Motor neuron (in vitro differentiated cells): ENCODE measurements around the gene CDX2. TPM values are rescaled to one million over a fixed set of nuclear protein-coding genes. Genes with fewer than 3 reads are reported as not detected.

Experiments
- ATAC-seq, 8 experiments: fragments of 200-7000 bp; cut with Tn5 transposase; replicated peaks in 6 of 8; 2 replicates each; pipeline ENCODE4 v1.8.0; 2021; ENCODE audit warnings: mild to moderate bottlenecking in 8 of 8, moderate library complexity in 8 of 8
- H3K27ac ChIP-seq, 2 donors: fragments of 250-450 bp; sonication (Bioruptor Pico); 2 replicates each; pipeline ENCODE4 v1.9.0; 2021; ENCODE audit warnings: antibody characterized with exemption in 2 of 2, mild to moderate bottlenecking in 2 of 2, moderate library complexity in 1 of 2
- H3K4me1 ChIP-seq, 2 donors: fragments of 250-450 bp; sonication (Bioruptor Pico); replicated peaks in 1 of 2; 2 replicates each; pipeline ENCODE4 v1.6.1; 2021; ENCODE audit warnings: antibody characterized with exemption in 2 of 2, mild to moderate bottlenecking in 2 of 2, moderate library complexity in 1 of 2
- H3K4me3 ChIP-seq, 5 donors: fragments of 250-450 bp; sonication (Bioruptor Pico); 2 replicates each; pipeline ENCODE4 v1.9.0; 2021; ENCODE audit warnings: antibody characterized with exemption in 5 of 5, mild to moderate bottlenecking in 5 of 5, moderate library complexity in 4 of 5
- WGBS, 10 experiments: fragments of 450-650 bp; shearing (Covaris generic); methylation state at CpG; one replicate each; pipeline ENCODE4 v1.0.0; 2022; 5-methylcytosine and 5-hydroxymethylcytosine counted together
- in situ Hi-C, 9 experiments: fragments of 400-800 bp; cut with MboI; loops; one replicate each; pipeline ENCODE4 v1.15.0; 2021; ENCODE audit warnings: low sequenced_read_pairs in 9 of 9, low pct_unique_long_range_greater_than_20kb in 2 of 9; ENCODE audit not compliant: unreplicated experiment in 9 of 9
- total RNA-seq, 8 experiments: library from RNA; unstranded; fragments of 300-600 nt; gene quantifications; 2 replicates each; pipeline versions ENCODE4 v1.2.3 to v1.2.4, GENCODE V29; 2022

The CDX2 gene
- total RNA-seq, 8 experiments from 2014 or later: 0.05 to 0.38 (median 0.17) TPM; not detected in 2

DNA sequence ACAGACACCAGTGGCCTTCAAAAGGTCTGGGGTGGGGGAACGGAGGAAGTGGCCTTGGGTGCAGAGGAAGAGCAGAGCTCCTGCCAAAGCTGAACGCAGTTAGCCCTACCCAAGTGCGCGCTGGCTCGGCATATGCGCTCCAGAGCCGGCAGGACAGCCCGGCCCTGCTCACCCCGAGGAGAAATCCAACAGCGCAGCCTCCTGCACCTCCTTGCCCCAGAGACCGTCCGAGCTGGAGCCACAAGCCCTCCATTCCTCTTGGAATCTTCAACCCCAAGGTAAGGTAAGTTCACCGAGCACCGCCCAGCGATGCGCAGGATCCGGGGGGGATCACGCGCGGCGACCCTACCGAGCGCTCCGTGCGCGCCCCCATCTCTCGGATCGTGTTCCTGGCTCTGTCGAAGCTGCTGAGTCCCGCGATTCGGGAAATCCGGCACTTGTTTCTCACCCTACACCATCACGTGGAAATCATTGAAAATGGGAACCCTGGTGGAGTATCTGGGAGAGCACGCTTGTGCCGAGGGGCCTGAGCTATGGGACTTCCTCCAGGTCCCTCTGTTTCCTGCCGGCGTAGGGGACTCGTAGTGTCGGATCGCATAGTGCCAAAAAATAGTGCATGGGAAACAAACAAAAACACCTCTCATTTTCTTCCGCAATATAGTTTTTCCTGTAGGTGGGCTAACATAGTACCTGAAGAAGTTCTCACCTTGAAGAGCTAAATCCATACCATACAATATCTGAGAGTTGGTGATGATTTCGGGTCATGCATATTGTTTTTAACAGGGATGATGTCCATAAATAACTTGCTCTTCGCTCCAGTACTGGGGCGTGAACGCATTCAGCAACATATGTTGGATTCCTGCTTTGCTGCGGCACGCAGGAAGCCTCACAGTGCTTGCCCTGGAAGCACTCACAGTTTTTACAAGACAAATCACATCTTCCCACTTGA, 40.0 kb downstream of the CDX2 start:
- in situ Hi-C loops: no loop called here
- WGBS, 10 experiments: 0 to 24% (median 0%) methylated on average over 1 to 32 of the region's 48 CpGs; no CpG with 5 or more reads in 1 of the 10 experiments
- no peak overlapping the region for H3K27ac ChIP-seq
- peaks cover 0 to under 1% of the 10 kb centered on the region in 2 donors for H3K4me1 ChIP-seq
- no peak overlapping the region for H3K4me3 ChIP-seq
- ATAC-seq: peak in 1 of 8 experiments; percentile 22

DNA sequence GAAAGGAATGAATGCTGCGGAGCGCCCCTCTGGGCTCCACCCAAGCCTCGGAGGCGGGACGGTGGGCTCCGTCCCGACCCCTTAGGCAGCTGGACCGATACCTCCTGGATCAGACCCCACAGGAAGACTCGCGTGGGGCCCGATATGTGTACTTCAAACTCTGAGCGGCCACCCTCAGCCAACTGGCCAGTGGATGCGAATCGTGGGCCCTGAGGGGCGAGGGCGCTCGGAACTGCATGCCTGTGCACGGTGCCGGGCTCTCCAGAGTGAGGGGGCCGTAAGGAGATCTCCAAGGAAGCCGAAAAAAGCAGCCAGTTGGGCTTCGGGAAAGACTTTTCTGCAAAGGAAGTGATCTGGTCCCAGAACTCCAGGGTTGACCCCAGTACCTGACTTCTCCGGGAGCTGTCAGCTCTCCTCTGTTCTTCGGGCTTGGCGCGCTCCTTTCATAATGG, 40.7 kb downstream of the CDX2 start:
- H3K4me3 ChIP-seq: no peak overlapping the region
- 0 to 40% (median 2%) methylated on average over 1 to 14 of the region's 26 CpGs; no CpG with 5 or more reads in 1 of the 10 experiments for WGBS, 10 experiments
- peaks cover 0 to 4% of the 10 kb centered on the region in 2 donors for H3K4me1 ChIP-seq
- ATAC-seq: no peak
- in situ Hi-C loops: no loop called here
- H3K27ac ChIP-seq: no peak overlapping the region

DNA sequence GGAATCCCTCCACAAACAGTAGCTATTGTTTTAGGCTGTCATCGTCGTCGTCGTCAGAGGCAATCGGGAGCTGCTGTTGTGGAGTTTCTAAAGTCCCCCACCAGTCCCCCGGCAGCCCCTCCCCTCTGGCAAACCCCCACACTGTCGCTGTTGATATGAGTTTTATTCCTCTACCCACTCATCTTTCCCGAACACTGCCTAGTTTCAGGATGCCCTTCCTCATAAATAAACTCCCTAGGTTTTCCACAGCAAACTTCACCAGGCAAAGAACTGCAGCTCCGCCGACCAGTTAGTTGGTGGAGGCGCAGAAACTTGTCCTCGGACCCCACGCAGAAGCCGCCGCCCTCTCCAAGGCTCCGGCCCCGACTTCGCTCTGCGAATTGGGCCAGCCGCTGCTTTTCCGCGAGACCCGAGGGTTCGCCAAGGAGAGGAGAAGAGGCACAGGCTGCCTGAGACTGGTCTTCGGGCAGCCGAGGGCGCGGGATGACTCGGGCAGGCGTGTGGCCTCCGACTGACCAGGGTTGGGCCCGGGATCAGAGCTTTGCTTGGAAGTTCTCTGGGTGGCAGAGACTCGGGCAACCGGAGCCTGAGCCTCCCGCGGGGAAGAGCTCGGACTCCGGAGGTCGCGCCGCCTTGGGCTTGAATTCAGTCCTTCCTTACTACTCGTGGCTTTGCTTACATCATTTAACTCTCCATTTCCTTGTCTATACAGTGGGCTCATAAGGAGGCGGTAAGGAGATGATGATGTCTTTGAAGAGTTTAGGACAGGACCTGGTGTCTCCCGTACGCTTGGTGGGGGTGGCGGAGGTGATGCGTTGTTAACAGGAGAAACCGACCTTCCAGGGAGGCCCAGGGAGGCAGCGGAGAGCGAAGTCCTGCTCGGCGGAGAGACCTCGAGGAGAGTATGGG, 41.4 kb downstream of the CDX2 start:
- 0 to 10% (median 3%) methylated on average over 4 to 26 of the region's 53 CpGs; no CpG with 5 or more reads in 3 of the 10 experiments for WGBS, 10 experiments
- ATAC-seq: no peak
- in situ Hi-C loops: no loop called here
- Histone ChIP-seq H3K4me3 (no peak overlapping the region), H3K4me1 (peaks cover 0 to 4% of the 10 kb centered on the region in 2 donors), H3K27ac (no peak overlapping the region)

DNA sequence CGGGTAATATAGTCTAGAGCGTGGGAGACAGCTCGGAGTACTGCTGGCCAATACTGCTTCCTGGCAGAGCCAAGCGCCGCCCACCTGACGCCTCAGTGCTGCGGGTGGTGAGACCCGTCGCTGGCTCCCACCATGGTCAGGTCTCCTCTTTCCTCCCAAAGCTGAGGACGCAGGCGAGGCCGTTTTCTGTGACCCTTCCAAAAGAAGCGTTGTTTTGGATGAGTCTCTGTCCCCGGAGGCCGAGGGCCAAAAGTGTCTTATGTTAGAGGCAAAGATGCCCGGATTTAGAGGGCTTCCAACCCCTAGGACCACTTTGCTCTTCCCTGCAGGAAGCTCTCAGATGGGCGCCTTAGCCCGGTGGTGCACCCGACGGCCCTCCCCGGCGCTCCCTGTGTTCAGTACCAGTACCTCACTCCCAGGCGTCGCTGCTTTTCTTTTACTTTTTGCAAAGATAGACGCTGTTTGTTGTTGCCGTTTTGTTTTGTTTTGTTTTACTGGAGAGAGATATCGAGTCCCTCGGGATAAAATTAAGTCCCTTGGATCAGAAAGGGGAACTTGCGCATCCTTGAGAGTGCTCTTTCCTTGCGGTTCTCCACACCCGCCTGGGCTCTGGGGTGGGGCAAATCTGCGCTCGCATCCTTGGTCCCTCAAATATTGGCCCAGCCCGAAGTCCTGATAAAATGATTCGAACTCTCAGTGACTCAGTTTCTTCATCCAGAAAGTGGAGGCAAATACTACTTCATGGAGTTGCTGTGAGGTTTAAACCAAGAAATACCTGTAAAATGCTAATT, 42.3 kb downstream of the CDX2 start:
- Histone ChIP-seq H3K4me3 (no peak overlapping the region), H3K4me1 (peaks cover 0 to 4% of the 10 kb centered on the region in 2 donors), H3K27ac (no peak overlapping the region)
- WGBS, 10 experiments: 0 to 5% (median 2%) methylated on average over 2 to 25 of the region's 35 CpGs; no CpG with 5 or more reads in 3 of the 10 experiments
- in situ Hi-C loops: no loop called here
- ATAC-seq: peak in 1 of 8 experiments; percentile 24

DNA sequence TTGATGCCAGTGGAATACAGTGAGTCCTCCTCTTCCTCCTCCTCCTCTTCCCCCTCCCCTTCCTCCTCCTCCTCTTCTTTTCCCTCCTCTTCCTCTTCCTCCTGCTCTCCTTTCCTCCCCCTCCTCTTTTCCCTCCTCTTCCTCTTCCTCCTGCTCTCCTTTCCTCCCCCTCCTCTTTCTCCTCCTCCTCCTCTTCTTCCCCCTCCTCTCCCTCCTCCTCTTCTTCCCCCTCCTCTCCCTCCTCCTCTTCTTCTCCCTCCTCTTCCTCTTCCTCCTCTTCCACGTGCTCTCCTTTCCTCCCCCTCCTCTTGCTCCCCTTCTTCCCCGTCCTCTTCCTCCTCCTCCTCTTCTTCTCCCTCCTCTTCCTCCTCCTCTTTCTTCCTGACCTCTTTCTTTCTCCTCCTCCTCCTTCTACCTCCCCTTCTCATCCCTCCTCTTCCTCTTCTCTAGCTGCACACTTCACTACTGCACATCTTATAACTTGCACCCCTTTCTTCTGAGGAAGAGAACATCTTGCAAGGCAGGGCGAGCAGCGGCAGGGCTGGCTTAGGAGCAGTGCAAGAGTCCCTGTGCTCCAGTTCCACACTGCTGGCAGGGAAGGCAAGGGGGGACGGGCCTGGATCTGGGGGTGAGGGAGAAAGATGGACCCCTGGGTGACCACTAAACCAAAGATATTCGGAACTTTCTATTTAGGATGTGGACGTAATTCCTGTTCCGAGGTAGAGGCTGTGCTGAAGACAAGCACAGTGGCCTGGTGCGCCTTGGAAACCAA, 43.7 kb downstream of the CDX2 start:
- H3K4me1 ChIP-seq: peaks cover 0 to 11% of the 10 kb centered on the region in 2 donors
- in situ Hi-C loops: no loop called here
- H3K4me3 ChIP-seq: no peak overlapping the region
- ATAC-seq: no peak
- no peak overlapping the region for H3K27ac ChIP-seq
- 0 to 37% (median 13%) methylated on average over 2 to 6 of the region's 9 CpGs; no CpG with 5 or more reads in 2 of the 10 experiments for WGBS, 10 experiments

DNA sequence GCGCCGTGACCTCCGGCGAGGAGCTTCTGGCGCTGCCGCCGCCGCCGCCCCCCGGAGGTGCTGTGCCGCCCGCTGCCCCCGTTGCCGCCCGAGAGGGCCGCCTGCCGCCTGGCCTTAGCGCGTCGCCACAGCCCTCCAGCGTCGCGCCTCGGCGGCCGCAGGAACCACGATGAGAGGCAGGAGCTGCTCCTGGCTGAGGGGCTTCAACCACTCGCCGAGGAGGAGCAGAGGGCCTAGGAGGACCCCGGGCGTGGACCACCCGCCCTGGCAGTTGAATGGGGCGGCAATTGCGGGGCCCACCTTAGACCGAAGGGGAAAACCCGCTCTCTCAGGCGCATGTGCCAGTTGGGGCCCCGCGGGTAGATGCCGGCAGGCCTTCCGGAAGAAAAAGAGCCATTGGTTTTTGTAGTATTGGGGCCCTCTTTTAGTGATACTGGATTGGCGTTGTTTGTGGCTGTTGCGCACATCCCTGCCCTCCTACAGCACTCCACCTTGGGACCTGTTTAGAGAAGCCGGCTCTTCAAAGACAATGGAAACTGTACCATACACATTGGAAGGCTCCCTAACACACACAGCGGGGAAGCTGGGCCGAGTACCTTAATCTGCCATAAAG, 44.5 kb downstream of the CDX2 start:
- no peak overlapping the region for H3K4me3 ChIP-seq
- ATAC-seq: no peak
- in situ Hi-C loops: no loop called here
- 0 to 15% (median 0%) methylated on average over 1 to 7 of the region's 46 CpGs; no CpG with 5 or more reads in 4 of the 10 experiments for WGBS, 10 experiments
- peaks cover 0 to 13% of the 10 kb centered on the region in 2 donors for H3K4me1 ChIP-seq
- no peak overlapping the region for H3K27ac ChIP-seq

DNA sequence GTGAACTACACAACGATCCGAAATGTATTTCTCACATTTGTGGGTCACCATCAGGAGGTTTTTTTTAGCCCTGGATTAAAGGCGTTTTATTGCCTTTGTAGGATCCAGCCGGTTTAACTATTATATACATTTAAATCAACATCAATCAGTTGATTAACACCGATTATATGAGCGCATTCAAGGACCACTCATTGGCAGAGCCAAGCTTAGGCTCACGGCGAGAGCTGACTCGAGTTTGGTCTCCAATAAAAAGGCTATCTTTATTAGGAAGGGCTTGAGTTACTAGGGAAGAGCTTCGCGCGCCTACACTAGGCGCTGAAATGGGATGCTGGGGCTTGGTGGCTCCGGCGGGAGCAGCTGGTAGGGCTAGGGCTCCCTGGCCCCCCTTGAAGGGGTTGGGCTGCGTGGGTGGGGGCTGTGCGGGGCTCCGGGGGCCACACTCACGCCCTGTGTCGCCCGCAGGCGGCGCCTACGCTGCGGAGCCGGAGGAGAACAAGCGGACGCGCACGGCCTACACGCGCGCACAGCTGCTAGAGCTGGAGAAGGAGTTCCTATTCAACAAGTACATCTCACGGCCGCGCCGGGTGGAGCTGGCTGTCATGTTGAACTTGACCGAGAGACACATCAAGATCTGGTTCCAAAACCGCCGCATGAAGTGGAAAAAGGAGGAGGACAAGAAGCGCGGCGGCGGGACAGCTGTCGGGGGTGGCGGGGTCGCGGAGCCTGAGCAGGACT, 45.2 kb downstream of the CDX2 start:
- 0 to 20% (median 5%) methylated on average over 1 to 15 of the region's 48 CpGs for WGBS, 10 experiments
- in situ Hi-C loops: no loop called here
- no peak overlapping the region for H3K27ac ChIP-seq
- H3K4me3 ChIP-seq: no peak overlapping the region
- ATAC-seq: no peak
- H3K4me1 ChIP-seq: peaks cover 0 to 13% of the 10 kb centered on the region in 2 donors

DNA sequence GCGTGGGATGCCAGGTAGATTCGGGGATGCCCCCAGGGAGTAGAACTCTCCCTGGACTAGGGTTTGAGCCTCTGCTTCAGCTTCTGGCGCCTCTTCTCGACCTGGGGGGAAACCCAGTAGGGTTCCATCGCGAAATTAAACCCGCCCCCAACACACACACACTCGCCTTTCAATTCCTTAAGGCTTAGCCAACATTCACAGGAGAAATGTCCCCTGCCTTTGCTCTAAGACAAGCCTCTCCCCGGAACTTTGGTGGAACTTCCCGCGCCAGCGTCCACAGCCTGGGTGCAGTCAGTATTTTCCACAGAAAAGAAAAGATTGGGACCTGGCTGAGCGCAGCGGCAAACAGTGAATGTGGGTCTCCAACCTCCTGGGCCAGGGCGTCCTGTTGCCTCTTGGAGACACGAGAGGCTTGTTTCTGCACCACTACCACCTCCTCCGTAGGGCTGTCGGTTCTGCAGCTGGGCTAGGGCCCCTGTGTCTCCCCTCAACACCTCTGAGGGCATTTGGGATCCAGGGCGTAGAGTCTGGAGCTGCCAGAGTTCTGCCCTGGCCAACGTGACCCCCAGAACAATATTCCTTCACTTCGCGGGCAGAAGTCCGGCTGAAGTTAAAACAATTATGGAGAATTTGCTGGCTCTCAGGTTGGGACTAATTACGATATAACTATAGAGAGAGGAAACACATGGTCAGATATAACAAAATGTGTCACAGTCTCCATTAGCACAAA, 46.1 kb downstream of the CDX2 start:
- Histone ChIP-seq H3K4me3 (no peak overlapping the region), H3K27ac (no peak overlapping the region), H3K4me1 (peaks cover 0 to 13% of the 10 kb centered on the region in 2 donors)
- ATAC-seq: no peak
- in situ Hi-C loops: no loop called here
- WGBS, 10 experiments: 0 to 9% (median 6%) methylated on average over 1 to 16 of the region's 24 CpGs; no CpG with 5 or more reads in 1 of the 10 experiments

DNA sequence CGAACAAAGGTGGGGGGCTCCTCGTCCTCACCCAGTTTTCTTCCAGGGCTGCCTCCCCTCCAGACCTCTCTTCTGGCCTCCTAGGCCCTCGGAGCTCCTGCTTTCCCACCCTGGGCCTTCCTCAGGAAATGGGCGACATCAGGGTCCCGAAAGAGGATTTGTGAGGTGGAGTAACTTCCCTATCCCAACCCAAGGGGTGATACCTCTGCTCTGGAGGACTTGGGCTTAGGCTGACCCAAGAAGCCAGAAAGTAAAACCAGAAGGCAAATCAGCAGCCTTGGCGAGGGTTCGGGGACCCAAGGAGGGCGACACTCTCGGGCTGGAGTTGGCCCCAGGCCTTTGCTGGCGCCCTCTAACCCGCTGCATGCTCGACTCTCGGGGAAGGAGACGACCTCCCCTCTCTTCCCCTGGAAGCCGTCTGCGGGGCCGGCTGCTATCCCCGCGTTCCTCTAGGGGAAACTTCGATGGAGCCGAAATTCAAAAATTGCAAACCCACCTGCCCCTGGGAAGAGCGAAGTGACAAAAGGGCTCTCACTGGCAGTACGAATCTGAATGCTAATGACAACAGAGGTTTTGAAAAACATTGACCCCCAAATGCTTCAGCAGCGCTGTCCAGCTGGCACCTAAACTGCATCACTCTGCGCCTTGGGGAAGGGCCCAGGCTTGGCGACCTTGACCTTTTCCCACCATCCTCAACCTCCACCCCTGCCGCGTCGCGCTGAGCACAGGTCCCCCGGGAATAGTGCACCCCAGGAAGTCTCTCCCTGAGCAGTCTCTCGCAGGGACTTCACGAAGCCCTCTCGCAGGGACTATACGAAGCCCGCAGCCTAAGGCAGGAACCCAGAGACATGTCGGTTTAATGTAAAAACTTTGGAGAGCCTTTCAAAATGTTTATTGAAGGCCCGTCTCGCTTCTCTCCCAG, 46.9 kb downstream of the CDX2 start:
- H3K4me3 ChIP-seq: no peak overlapping the region
- WGBS, 10 experiments: 0 to 36% (median 11%) methylated on average over 1 to 20 of the region's 39 CpGs; no CpG with 5 or more reads in 3 of the 10 experiments
- in situ Hi-C loops: no loop called here
- H3K27ac ChIP-seq: no peak overlapping the region
- peaks cover 0 to 13% of the 10 kb centered on the region in 2 donors for H3K4me1 ChIP-seq
- ATAC-seq: no peak
